ENCODE data around the gene COBL.
A peak's percentile ranks its signal among the peaks of the same experiment; 100 is the strongest.

COBL gene

GRCh38 chr7:51059504-51060142 is 257.0 kb downstream of the COBL start:
- FAIRE-seq, result peak; percentile 66
- no peak for DNase-seq (ENCODE audit: low spot score)

GRCh38 chr7:51058764-51059163 is 257.8 kb downstream of the COBL start:
- DNase-seq (ENCODE audit: low spot score) (no peak), FAIRE-seq (no peak)

- DNase-seq (ENCODE audit: low spot score), result no peak
- no peak for FAIRE-seq
Observed at GRCh38 chr7:51055039-51055840, 261.4 kb downstream of the COBL start.

- no peak for DNase-seq (ENCODE audit: low spot score)
- FAIRE-seq, result no peak
Observed at GRCh38 chr7:51054231-51054630, 262.4 kb downstream of the COBL start.

- FAIRE-seq (no peak), DNase-seq (ENCODE audit: low spot score) (no peak)
Observed at GRCh38 chr7:51053160-51053925, 263.3 kb downstream of the COBL start.

- FAIRE-seq (no peak), DNase-seq (ENCODE audit: low spot score) (no peak)
Observed at GRCh38 chr7:51046482-51046881, 270.1 kb downstream of the COBL start.

GRCh38 chr7:51046103-51046466 is 270.5 kb downstream of the COBL start:
- no peak for DNase-seq (ENCODE audit: low spot score)
- FAIRE-seq, result peak; percentile 17

GRCh38 chr7:51045319-51046102 is 271.1 kb downstream of the COBL start:
- FAIRE-seq (peak; percentile 97), DNase-seq (ENCODE audit: low spot score) (peak; percentile 93)

- FAIRE-seq (peak; percentile 61), DNase-seq (ENCODE audit: low spot score) (no peak)
Observed at GRCh38 chr7:51043461-51043860, 273.1 kb downstream of the COBL start.

- FAIRE-seq (no peak), DNase-seq (ENCODE audit: low spot score) (no peak)
Observed at GRCh38 chr7:51040787-51041186, 275.8 kb downstream of the COBL start.

GRCh38 chr7:51038573-51038972 is 278.0 kb downstream of the COBL start:
- DNase-seq (ENCODE audit: low spot score) (no peak), FAIRE-seq (peak; percentile 74)

GRCh38 chr7:51035716-51036115 is 280.9 kb downstream of the COBL start:
- no peak for DNase-seq (ENCODE audit: low spot score)
- no peak for FAIRE-seq

- FAIRE-seq (peak; percentile 55), DNase-seq (ENCODE audit: low spot score) (peak; percentile 57)
Observed at GRCh38 chr7:51034521-51035264, 281.9 kb downstream of the COBL start.

GRCh38 chr7:51033727-51034520 is 282.7 kb downstream of the COBL start:
- no peak for DNase-seq (ENCODE audit: low spot score)

GRCh38 chr7:51031791-51032515 is 284.7 kb downstream of the COBL start:
- FAIRE-seq (no peak), DNase-seq (ENCODE audit: low spot score) (no peak)

More at GRCh38 chr7:51033727-51034520, 282.7 kb downstream of the COBL start:
- no peak for FAIRE-seq

GRCh38 chr7:51031216-51031615 is 285.4 kb downstream of the COBL start:
- FAIRE-seq, result no peak

GRCh38 chr7:51029701-51030191 is 286.9 kb downstream of the COBL start:
- DNase-seq (ENCODE audit: low spot score) (no peak), FAIRE-seq (no peak)

More at GRCh38 chr7:51031216-51031615, 285.4 kb downstream of the COBL start:
- no peak for DNase-seq (ENCODE audit: low spot score)

- no peak for FAIRE-seq
Observed at GRCh38 chr7:51029131-51029530, 287.5 kb downstream of the COBL start.

More at GRCh38 chr7:51029131-51029530, 287.5 kb downstream of the COBL start:
- no peak for DNase-seq (ENCODE audit: low spot score)
